A549 treated with RU486 at 1 μM for 4 hours (cell line): ENCODE results near the gene SYN1. TPM values are rescaled to one million over a fixed set of nuclear protein-coding genes. Genes with fewer than 3 reads are reported as not detected.

Experiments used
- total RNA-seq: library from RNA; stranded (reverse); fragments of 200-300 nt; extraction: Qiagen RNA extraction; gene quantifications from 5 replicates; pipeline ENCODE4 v1.2.3, GENCODE V29; 2022; ENCODE audit warnings: low read depth

Gene SYN1
- total RNA-seq: 0.11 to 0.31 TPM (median 0.21 TPM) in 5 replicates

GRCh38 chrX:47619486-47620302 lies at the start of gene SYN1:
TSS of gene SYN1 (minus strand) at chrX:47619857. CDS start at chrX:47619728, 129 bp downstream.

GRCh38 chrX:47658684-47659420 lies 39.2 kb upstream of the SYN1 start, which contains the start of gene UXT:
TSS of gene UXT (minus strand) at chrX:47659180. CDS start at chrX:47658927, 253 bp downstream.

GRCh38 chrX:47650164-47651042 lies 30.7 kb upstream of the SYN1 start, which contains the start of gene ELK1:
TSS of gene ELK1 (minus strand) at chrX:47650563. CDS start at chrX:47641441, 9,122 bp downstream.

GRCh38 chrX:47629419-47630200 lies 10.0 kb upstream of the SYN1 start, which contains the start of gene CFP:
TSS of gene CFP (minus strand) at chrX:47629930. CDS start at chrX:47629844, 86 bp downstream.

GRCh38 chrX:47581731-47582647 lies 37.7 kb downstream of the SYN1 start, which contains the start of gene TIMP1:
TSS of gene TIMP1 (plus strand) at chrX:47582436. CDS start at chrX:47583416, 980 bp downstream.

GRCh38 chrX:47560934-47561658 lies 58.6 kb downstream of the SYN1 start, which contains the start of gene ARAF:
TSS of gene ARAF (plus strand) at chrX:47561205. CDS start at chrX:47562968, 1,763 bp downstream.

Other genes starting within 250 kb of the SYN1 start
- gene ZNF157, start 249.3 kb downstream of the SYN1 start, total RNA-seq: not detected in 5 replicates
- gene ZNF41, start 136.6 kb downstream of the SYN1 start, total RNA-seq: 3.5 to 4.7 TPM (median 3.7 TPM) in 5 replicates
- gene ARAF, start 58.7 kb downstream of the SYN1 start, total RNA-seq: 43.1 to 63.6 TPM (median 56.2 TPM) in 5 replicates
- gene TIMP1, start 37.4 kb downstream of the SYN1 start, total RNA-seq: 237 to 302 TPM (median 269 TPM) in 5 replicates
- gene CFP, start 10.1 kb upstream of the SYN1 start, total RNA-seq: 0.35 to 0.88 TPM (median 0.58 TPM) in 5 replicates
- 31.0 to 37.7 TPM (median 37.0 TPM) in 5 replicates for gene ELK1, start 30.7 kb upstream of the SYN1 start, total RNA-seq
- gene UXT, start 39.3 kb upstream of the SYN1 start, total RNA-seq: 165 to 211 TPM (median 176 TPM) in 5 replicates
- 4.3 to 8.1 TPM (median 6.0 TPM) in 5 replicates for gene ZNF81, start 217.0 kb upstream of the SYN1 start, total RNA-seq